SK-N-SH treated with all-trans-retinoic acid at 6 μM for 48 hours (cell line): ENCODE measurements around the gene MTPN.

Experiments used
- ATAC-seq: fragments of 200-7000 bp; cut with Tn5 transposase; 3 replicates; pipeline ENCODE4 v1.9.1; 2020; ENCODE audit warnings: mild to moderate bottlenecking, moderate library complexity
- ARNTL ChIP-seq: fragments of 450-650 bp; formaldehyde crosslinking; IDR thresholded peaks from 2 replicates; pipeline ENCODE4 v1.5.0; 2020; ENCODE audit warnings: low read depth, mild to moderate bottlenecking, moderate library complexity, borderline replicate concordance
- BACH2 ChIP-seq: fragments of 250-450 bp; sonication (Bioruptor Pico); IDR thresholded peaks from 2 replicates; pipeline ENCODE4 v1.9.0; 2021; ENCODE audit warnings: mild to moderate bottlenecking, borderline replicate concordance
- CREB5 ChIP-seq: fragments of 250-450 bp; sonication (Bioruptor Pico); IDR thresholded peaks from 2 replicates; pipeline ENCODE4 v1.5.1; 2020; ENCODE audit warnings: low read depth, mild to moderate bottlenecking, moderate library complexity
- CSDC2 ChIP-seq: fragments of 250-450 bp; sonication (Bioruptor Pico); IDR thresholded peaks from 2 replicates; pipeline ENCODE4 v1.5.0; 2020; ENCODE audit warnings: mild to moderate bottlenecking, moderate library complexity
- ESRRG ChIP-seq: fragments of 250-450 bp; sonication (Bioruptor Pico); IDR thresholded peaks from 2 replicates; pipeline ENCODE4 v1.6.1; 2021; ENCODE audit warnings: mild to moderate bottlenecking
- GLIS3 ChIP-seq: fragments of 250-450 bp; sonication (Bioruptor Pico); IDR thresholded peaks from 2 replicates; pipeline ENCODE4 v1.5.0; 2020; ENCODE audit warnings: mild to moderate bottlenecking, moderate library complexity
- ISL1 ChIP-seq: fragments of 250-450 bp; sonication (Bioruptor Pico); IDR thresholded peaks from 2 replicates; pipeline ENCODE4 v2.1.2; 2022; ENCODE audit warnings: mild to moderate bottlenecking, moderate library complexity
- OSR1 ChIP-seq: fragments of 250-450 bp; sonication (Bioruptor Pico); IDR thresholded peaks from 2 replicates; pipeline ENCODE4 v1.8.0; 2022; ENCODE audit warnings: moderate library complexity, mild to moderate bottlenecking, inconsistent platforms
- POU6F1 ChIP-seq: fragments of 250-450 bp; sonication (Bioruptor Pico); IDR thresholded peaks from 2 replicates; pipeline ENCODE4 v1.8.0; 2021; ENCODE audit warnings: low read depth, mild to moderate bottlenecking, moderate library complexity, borderline replicate concordance
- PPARA ChIP-seq: fragments of 250-450 bp; sonication (Bioruptor Pico); IDR thresholded peaks from 2 replicates; pipeline ENCODE4 v1.5.0; 2020; ENCODE audit warnings: mild to moderate bottlenecking, borderline replicate concordance
- SNAI2 ChIP-seq: fragments of 250-450 bp; sonication (Bioruptor Pico); IDR thresholded peaks from 2 replicates; pipeline ENCODE4 v1.5.0; 2020; ENCODE audit warnings: mild to moderate bottlenecking, moderate library complexity
- TCF4 ChIP-seq: fragments of 250-450 bp; sonication (Bioruptor Pico); IDR thresholded peaks from 2 replicates; pipeline ENCODE4 v1.8.0; 2021; ENCODE audit warnings: mild to moderate bottlenecking, moderate library complexity, borderline replicate concordance
- TOX ChIP-seq: fragments of 250-450 bp; sonication (Bioruptor Pico); IDR thresholded peaks from 2 replicates; pipeline ENCODE4 v1.8.0; 2021; ENCODE audit warnings: mild to moderate bottlenecking, moderate library complexity, borderline replicate concordance
- ZC3H10 ChIP-seq: fragments of 250-450 bp; sonication (Bioruptor Pico); IDR thresholded peaks from 2 replicates; pipeline ENCODE4 v1.5.1; 2021; ENCODE audit warnings: mild to moderate bottlenecking, moderate library complexity
- ZFP3 ChIP-seq: fragments of 250-450 bp; sonication (Bioruptor Pico); IDR thresholded peaks from 2 replicates; pipeline ENCODE4 v1.5.0; 2020; ENCODE audit warnings: mild to moderate bottlenecking, moderate library complexity
- ZFP30 ChIP-seq: fragments of 450-650 bp; formaldehyde crosslinking; IDR thresholded peaks from 2 replicates; pipeline ENCODE4 v1.5.0; 2022; ENCODE audit warnings: mild to moderate bottlenecking, moderate library complexity
- ZNF565 ChIP-seq: fragments of 450-650 bp; formaldehyde crosslinking; conservative IDR thresholded peaks from 2 replicates; pipeline ENCODE4 v1.5.0; 2020; ENCODE audit warnings: low read depth, mild to moderate bottlenecking, moderate library complexity
- ZNF70 ChIP-seq: fragments of 450-650 bp; formaldehyde crosslinking; IDR thresholded peaks from 2 replicates; pipeline ENCODE4 v1.5.0; 2020; ENCODE audit warnings: mild to moderate bottlenecking, moderate library complexity
- ZNF8 ChIP-seq: fragments of 450-650 bp; formaldehyde crosslinking; IDR thresholded peaks from 2 replicates; pipeline ENCODE4 v1.5.0; 2020; ENCODE audit warnings: mild to moderate bottlenecking, moderate library complexity
- TF ChIP-seq, protein P1 (sequence below): fragments of 250-450 bp; sonication (Bioruptor Pico); IDR thresholded peaks from 2 replicates; pipeline ENCODE4 v1.5.1; 2021; ENCODE audit warnings: mild to moderate bottlenecking, moderate library complexity
- TF ChIP-seq, protein P2 (sequence below): fragments of 250-450 bp; sonication (Bioruptor Pico); IDR thresholded peaks from 2 replicates; pipeline ENCODE4 v1.5.0; 2020; ENCODE audit warnings: mild to moderate bottlenecking, moderate library complexity
- TF ChIP-seq, protein P3 (sequence below): fragments of 250-450 bp; sonication (Bioruptor Pico); IDR thresholded peaks from 2 replicates; pipeline ENCODE4 v1.8.0; 2020; ENCODE audit warnings: mild to moderate bottlenecking, moderate library complexity, borderline replicate concordance

Gene MTPN

GRCh38 chr7:136002802-136003201 lies 25.6 kb upstream of the MTPN start:
- ATAC-seq: no peak
- TF ChIP-seq SNAI2 (no peak), ZFP30 (CRISPR knock-in tag) (no peak), POU6F1 (CRISPR knock-in tag) (no peak), TCF4 (CRISPR knock-in tag) (no peak), BACH2 (CRISPR knock-in tag) (no peak), ZNF8 (CRISPR knock-in tag) (no peak), TOX (CRISPR knock-in tag) (no peak), PPARA (CRISPR knock-in tag) (no peak), ZNF565 (CRISPR knock-in tag) (no peak), GLIS3 (CRISPR knock-in tag) (no peak), ISL1 (CRISPR knock-in tag) (no peak), ZNF70 (CRISPR knock-in tag) (no peak), ARNTL (no peak), ZC3H10 (no peak), CSDC2 (CRISPR knock-in tag) (no peak)
- TF ChIP-seq, protein P1, sequence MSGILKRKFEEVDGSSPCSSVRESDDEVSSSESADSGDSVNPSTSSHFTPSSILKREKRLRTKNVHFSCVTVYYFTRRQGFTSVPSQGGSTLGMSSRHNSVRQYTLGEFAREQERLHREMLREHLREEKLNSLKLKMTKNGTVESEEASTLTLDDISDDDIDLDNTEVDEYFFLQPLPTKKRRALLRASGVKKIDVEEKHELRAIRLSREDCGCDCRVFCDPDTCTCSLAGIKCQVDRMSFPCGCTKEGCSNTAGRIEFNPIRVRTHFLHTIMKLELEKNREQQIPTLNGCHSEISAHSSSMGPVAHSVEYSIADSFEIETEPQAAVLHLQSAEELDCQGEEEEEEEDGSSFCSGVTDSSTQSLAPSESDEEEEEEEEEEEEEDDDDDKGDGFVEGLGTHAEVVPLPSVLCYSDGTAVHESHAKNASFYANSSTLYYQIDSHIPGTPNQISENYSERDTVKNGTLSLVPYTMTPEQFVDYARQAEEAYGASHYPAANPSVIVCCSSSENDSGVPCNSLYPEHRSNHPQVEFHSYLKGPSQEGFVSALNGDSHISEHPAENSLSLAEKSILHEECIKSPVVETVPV: no peak
- TF ChIP-seq, protein P2, sequence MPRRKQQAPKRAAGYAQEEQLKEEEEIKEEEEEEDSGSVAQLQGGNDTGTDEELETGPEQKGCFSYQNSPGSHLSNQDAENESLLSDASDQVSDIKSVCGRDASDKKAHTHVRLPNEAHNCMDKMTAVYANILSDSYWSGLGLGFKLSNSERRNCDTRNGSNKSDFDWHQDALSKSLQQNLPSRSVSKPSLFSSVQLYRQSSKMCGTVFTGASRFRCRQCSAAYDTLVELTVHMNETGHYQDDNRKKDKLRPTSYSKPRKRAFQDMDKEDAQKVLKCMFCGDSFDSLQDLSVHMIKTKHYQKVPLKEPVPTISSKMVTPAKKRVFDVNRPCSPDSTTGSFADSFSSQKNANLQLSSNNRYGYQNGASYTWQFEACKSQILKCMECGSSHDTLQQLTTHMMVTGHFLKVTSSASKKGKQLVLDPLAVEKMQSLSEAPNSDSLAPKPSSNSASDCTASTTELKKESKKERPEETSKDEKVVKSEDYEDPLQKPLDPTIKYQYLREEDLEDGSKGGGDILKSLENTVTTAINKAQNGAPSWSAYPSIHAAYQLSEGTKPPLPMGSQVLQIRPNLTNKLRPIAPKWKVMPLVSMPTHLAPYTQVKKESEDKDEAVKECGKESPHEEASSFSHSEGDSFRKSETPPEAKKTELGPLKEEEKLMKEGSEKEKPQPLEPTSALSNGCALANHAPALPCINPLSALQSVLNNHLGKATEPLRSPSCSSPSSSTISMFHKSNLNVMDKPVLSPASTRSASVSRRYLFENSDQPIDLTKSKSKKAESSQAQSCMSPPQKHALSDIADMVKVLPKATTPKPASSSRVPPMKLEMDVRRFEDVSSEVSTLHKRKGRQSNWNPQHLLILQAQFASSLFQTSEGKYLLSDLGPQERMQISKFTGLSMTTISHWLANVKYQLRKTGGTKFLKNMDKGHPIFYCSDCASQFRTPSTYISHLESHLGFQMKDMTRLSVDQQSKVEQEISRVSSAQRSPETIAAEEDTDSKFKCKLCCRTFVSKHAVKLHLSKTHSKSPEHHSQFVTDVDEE (CRISPR knock-in tag): no peak
- TF ChIP-seq, protein P3, sequence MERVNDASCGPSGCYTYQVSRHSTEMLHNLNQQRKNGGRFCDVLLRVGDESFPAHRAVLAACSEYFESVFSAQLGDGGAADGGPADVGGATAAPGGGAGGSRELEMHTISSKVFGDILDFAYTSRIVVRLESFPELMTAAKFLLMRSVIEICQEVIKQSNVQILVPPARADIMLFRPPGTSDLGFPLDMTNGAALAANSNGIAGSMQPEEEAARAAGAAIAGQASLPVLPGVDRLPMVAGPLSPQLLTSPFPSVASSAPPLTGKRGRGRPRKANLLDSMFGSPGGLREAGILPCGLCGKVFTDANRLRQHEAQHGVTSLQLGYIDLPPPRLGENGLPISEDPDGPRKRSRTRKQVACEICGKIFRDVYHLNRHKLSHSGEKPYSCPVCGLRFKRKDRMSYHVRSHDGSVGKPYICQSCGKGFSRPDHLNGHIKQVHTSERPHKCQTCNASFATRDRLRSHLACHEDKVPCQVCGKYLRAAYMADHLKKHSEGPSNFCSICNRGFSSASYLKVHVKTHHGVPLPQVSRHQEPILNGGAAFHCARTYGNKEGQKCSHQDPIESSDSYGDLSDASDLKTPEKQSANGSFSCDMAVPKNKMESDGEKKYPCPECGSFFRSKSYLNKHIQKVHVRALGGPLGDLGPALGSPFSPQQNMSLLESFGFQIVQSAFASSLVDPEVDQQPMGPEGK (CRISPR knock-in tag): no peak
- TF ChIP-seq, all 23 proteins: peak for 0

- no peak for ATAC-seq
- TF ChIP-seq TCF4 (CRISPR knock-in tag) (no peak), ZNF565 (CRISPR knock-in tag) (no peak), ARNTL (no peak), SNAI2 (no peak), BACH2 (CRISPR knock-in tag) (no peak)
These were observed 23.2 kb upstream of the MTPN start for GRCh38 chr7:136000288-136000913.

- TF ChIP-seq ZNF565 (CRISPR knock-in tag): no peak
- TF ChIP-seq BACH2 (CRISPR knock-in tag): no peak
- no peak for TF ChIP-seq ZFP3 (CRISPR knock-in tag)
- TF ChIP-seq CREB5: no peak
- TF ChIP-seq ARNTL: no peak
- TF ChIP-seq ESRRG (CRISPR knock-in tag): no peak
- TF ChIP-seq ZC3H10: no peak
- no peak for TF ChIP-seq TOX (CRISPR knock-in tag)
- no peak for TF ChIP-seq OSR1
- no peak for ATAC-seq
These were observed 20.9 kb upstream of the MTPN start for GRCh38 chr7:135998081-135998480.
